ENCODE results near the gene TENT5A. TPM values are rescaled to one million over a fixed set of nuclear protein-coding genes. Genes with fewer than 3 reads are reported as not detected.
A peak's percentile ranks its signal among the peaks of the same experiment; 100 is the strongest.

The TENT5A gene
- total RNA-seq, result 28.0 and 78.9 TPM in 2 replicates

DNA sequence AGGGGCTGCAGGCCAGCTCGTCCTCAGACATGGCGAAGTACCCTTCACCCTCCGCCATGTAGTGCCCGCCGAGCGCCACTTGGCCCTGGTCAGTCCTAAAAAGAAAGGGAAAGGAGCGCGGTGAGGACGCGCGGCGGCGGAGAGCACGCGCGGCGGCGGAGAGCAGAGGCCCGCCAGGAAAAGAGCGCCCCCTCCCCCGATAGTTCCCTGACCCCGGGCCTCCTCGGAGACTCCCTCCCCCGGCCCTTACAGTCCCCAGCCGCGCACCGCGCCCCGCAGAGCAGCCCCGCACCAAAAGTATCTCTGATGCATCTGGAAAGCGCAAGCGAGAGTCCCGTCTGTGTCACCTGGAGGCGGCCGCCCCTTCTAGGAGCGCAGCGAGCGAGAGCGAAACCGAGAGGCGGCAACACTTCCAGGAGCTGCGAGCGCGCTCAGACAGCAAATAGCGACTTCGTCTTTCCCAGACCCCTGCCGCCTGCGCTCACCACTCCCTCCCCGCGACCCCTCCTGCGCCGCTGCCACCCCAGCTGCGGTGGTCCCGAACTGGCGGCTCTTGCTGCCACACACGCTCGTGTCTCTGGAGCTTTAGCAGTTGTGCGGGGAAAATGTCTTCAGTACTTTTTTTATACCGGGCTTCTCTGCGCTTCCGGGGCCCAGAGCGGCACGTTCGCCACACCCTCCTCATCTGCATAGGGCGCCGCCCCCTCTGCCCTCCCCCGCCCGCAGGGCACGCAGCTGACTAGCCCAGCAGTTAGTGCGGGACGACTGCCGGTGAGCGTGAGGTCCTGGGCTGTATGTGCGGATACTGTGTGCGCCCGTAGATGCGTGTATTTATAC lies at the start of gene TENT5A:
TSS of gene TENT5A (minus strand) at position 598 of the 837 bp plus-strand sequence. CDS start at position 58, 540 bp downstream.

Small RNAs within 50 kb of the gene (small RNA-seq; reads per million reads assigned to genes)
- gene AL078599.1 (not detected), gene RF00156 (0.83 reads per million, percentile 49 among the genes with 10 or more reads in this experiment)
